Measurements from ENCODE around the gene TAT.
"Not testable (repeated sequence)": the region's sequence is repeated elsewhere in the genome, so short reads cannot be mapped to it uniquely, and the experiment has no call there.

The TAT gene

DNA sequence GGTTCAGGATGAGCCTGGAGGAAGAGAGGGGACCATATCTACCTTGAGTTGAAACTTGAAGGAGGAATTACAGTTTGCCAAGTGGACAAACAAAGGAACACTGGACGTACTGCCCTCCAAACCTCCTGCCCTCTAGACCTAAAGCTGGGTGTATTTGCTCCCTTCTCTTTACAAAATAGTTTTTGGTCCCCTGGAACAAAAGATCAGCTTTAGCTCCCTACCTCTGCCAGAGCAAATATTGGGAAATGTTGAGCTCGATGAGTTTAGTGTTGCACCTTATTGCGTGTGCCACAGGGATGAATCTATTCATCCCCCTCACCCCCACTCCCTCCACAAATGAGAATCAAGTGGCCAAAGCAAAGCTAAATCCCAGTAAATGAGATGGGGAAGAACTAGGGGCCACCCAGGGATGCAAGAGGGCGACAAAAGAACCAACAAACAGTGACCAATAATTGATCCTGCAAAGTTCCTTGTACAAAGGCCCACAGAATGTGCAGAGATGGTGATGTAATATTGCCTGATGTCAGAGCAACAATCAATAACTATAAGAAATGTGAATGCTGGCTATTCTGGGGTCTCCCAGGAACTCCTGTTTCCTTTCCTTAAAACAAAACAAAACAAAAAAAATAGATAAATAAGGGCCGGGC, 17.2 kb upstream of the TAT start:
- TF ChIP-seq POLR2A (IDR thresholded peaks at IDR 0.05; ENCODE audit: low read depth, low read length) (no peak), POLR2AphosphoS5 (IDR thresholded peaks at IDR 0.05; ENCODE audit: low read depth, low read length) (no peak)
- DNase-seq (ENCODE audit: insufficient read length) (no peak), FAIRE-seq (no peak)

DNA sequence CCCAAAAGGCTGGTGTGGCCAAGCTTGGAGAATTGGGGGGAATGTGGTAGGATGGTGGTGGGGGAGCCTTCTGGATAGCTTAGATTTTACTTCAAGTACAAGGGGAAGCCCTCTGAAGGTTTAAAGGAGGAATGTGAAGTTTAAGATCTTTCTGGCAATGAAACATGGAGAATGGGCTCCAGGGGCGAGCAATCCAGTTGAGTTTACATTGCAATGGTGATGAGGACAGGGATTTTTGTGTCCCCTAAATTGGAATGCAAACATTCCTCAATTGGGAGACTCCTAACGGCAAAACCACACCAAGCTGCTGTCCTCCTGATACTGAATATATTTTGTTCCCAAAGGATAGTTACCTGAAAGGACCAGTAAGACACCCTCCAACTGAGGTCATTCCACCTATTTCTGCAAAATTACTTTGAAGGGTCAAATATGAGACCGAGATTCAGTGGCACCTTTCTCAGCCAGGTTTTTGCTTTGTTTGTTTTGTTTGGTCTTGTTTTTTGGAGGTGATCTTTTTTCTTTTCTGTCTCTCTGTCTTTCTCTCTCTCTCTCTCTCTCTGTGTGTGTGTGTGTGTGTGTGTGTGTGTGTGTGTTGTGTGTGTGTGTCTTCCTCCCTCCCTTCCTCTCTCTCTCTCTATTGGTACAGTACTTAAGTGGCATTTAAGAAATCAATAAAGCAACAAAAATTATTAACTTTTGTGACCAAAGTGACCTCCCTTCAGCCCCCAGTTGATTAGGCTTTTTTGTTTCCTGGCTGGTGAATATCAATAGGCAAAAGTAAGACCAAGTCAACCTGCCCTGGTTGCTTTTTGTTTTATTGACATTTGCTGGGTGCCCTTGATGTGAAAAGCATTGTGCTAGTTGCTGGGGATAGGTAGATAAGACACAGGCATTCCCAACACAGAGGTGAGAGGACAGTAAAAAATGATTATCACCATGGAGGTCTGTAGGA, 16.4 kb upstream of the TAT start:
- FAIRE-seq (no peak), DNase-seq (ENCODE audit: insufficient read length) (no peak)
- TF ChIP-seq POLR2A (IDR thresholded peaks at IDR 0.05; ENCODE audit: low read depth, low read length) (no peak), TAF1 (IDR thresholded peaks at IDR 0.05; ENCODE audit: borderline replicate concordance, low read depth, low read length) (no peak), POLR2AphosphoS5 (IDR thresholded peaks at IDR 0.05; ENCODE audit: low read depth, low read length) (no peak)

DNA sequence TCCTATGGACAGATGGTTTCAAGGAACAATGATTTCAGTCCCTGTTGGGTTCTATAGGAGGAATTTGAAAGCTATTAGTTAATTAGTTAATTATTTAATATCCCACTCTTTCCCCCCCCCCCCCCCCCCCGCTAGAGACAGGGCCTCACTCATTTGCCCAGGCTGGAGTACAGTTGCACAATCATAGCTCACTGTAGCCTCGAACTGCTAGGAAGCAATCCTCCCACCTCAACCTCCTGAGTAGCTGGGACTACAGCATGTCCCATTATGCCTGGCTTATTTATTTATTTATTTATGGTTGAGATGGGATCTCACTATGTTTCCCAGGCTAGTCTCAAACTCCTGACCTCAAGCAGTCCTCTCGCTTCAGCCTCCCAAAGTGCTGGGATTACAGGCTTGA, 15.0 kb upstream of the TAT start:
- no peak for FAIRE-seq
- no peak for DNase-seq (ENCODE audit: insufficient read length)
- TF ChIP-seq POLR2AphosphoS5 (IDR thresholded peaks at IDR 0.05; ENCODE audit: low read depth, low read length) (no peak), TAF1 (IDR thresholded peaks at IDR 0.05; ENCODE audit: borderline replicate concordance, low read depth, low read length) (no peak), POLR2A (IDR thresholded peaks at IDR 0.05; ENCODE audit: low read depth, low read length) (no peak)

DNA sequence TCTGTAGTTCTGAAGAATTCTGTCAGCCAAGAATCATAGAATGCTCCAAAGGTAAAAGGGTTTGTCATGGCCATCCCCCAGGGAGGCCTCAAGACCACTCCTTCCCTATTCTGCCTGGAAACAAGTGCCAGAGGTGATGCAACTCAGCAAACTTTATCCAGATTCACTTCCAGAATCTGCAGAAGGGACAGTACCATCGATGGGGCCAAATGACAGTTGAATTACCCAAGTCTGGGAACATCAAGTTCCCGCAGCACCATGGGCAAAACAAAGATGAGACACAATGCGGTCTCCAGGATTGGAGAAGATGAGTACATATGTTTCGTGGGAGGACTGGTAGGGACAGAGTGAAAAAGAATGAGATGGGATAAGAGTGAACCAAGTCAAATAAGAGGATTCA, 13.7 kb upstream of the TAT start:
- FAIRE-seq (no peak), DNase-seq (ENCODE audit: insufficient read length) (no peak)
- TF ChIP-seq POLR2AphosphoS5 (IDR thresholded peaks at IDR 0.05; ENCODE audit: low read depth, low read length) (no peak), TAF1 (IDR thresholded peaks at IDR 0.05; ENCODE audit: borderline replicate concordance, low read depth, low read length) (no peak), POLR2A (IDR thresholded peaks at IDR 0.05; ENCODE audit: low read depth, low read length) (no peak)

DNA sequence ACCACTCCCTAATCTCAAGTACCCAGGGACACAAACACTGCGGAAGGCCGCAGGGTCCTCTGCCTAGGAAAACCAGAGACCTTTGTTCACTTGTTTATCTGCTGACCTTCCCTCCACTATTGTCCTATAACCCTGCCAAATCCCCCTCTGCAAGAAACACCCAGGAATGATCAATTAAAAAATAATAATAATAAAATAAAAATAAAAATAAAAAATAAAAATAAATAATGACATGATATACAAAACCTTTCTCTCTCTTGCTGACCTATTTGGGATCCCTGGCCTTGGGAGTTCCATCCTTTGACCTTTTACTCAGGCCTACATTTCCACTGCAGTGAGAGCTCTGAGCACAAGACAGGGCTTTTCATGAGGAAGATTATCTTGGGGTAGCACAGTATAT, 13.2 kb upstream of the TAT start:
- not testable (repeated sequence) for DNase-seq (ENCODE audit: insufficient read length); FAIRE-seq

DNA sequence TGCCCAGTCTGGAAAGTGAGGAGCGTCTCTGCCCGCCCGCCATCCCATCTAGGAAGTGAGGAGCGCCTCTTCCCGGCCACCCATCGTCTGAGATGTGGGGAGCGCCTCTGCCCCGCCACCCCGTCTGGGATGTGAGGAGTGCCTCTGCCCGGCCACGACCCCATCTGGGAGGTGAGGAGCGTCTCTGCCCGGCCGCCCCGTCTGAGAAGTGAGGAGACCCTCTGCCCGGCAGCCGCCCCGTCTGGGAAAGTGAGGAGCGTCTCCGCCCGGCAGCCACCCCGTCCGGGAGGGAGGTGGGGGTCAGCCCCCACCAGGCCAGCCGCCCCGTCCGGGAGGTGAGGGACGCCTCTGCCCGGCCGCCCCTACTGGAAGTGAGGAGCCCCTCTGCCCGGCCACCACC, 12.4 kb upstream of the TAT start:
- FAIRE-seq, result not testable (repeated sequence)

DNA sequence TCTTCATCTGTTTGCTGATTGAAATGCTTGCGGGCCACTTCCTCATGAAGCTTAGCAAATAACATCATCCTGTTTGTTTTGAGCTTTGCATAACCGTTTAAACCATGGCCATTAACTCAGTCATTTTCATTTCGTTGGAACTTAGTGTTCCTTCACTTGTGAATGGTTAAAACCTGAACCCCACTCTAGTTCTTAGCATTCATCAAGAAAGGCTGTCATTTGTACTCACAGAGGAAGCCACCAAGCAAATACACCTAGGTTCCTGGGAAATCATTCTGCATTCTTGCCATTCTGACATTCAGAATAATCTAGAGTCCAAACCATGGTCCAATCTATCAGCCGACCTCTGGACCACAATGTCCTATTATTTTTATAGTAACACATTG, 8.4 kb upstream of the TAT start:
- no peak for FAIRE-seq

More for the DNA sequence above, 12.4 kb upstream of the TAT start:
- not testable (repeated sequence) for DNase-seq (ENCODE audit: insufficient read length)

DNA sequence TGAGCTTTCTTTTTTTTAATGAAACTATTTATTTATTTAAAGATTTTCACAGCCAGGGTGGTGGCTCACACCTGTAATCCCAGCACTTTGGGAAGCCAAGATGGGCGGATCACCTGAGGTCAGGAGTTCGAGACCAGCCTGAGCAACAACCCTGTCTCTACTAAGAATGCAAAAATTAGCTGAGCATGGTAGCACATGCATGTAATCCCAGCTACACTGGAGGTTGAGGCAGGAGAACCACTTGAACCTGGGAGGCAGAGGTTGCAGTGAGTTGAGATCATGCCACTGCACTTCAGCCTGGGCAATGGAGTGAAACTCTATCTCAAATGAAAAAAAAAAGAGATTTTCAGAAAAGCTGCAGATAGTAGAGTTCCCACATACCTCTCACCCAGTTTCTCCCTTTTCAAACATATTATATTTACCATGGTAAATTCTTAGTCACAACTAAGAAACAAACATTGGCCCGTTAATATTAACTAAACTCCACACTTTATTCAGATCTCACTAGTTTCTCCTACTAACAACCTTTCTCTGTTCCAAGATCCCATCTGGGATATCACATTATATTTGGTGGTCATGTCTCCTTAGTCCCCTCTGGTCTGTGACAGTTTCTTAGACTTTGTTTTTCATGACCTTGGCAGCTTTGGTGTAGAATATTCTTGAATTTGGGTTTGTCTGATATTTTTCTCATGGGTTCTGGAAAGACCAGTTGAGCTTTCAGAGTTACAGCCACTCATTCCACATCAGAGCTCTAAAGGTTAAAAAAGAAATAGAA, 7.8 kb upstream of the TAT start:
- DNase-seq (ENCODE audit: insufficient read length) (no peak), FAIRE-seq (no peak)
- TF ChIP-seq POLR2A (IDR thresholded peaks at IDR 0.05; ENCODE audit: low read depth, low read length), result no peak
- TF ChIP-seq POLR2AphosphoS5 (IDR thresholded peaks at IDR 0.05; ENCODE audit: low read depth, low read length), result no peak
- TF ChIP-seq TAF1 (IDR thresholded peaks at IDR 0.05; ENCODE audit: borderline replicate concordance, low read depth, low read length), result no peak

More for the DNA sequence above, 8.4 kb upstream of the TAT start:
- no peak for DNase-seq (ENCODE audit: insufficient read length)
- TF ChIP-seq TAF1 (IDR thresholded peaks at IDR 0.05; ENCODE audit: borderline replicate concordance, low read depth, low read length) (no peak), POLR2AphosphoS5 (IDR thresholded peaks at IDR 0.05; ENCODE audit: low read depth, low read length) (no peak), POLR2A (IDR thresholded peaks at IDR 0.05; ENCODE audit: low read depth, low read length) (no peak)

DNA sequence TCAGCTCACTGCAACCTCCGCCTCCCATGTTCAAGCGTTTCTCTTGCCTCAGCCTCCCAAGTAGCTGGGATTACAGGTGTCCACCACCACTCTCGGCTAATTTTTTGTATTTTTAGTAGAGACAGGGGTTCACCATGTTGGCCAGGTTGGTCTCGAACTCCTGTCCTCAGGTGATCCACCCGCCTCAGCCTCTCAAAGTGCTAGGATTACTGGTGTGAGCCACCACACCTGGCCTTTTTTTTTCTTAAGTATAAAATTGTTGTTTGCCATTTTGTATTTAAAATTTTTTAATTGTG, 5.6 kb upstream of the TAT start:
- DNase-seq (ENCODE audit: insufficient read length); FAIRE-seq: not testable (repeated sequence)

DNA sequence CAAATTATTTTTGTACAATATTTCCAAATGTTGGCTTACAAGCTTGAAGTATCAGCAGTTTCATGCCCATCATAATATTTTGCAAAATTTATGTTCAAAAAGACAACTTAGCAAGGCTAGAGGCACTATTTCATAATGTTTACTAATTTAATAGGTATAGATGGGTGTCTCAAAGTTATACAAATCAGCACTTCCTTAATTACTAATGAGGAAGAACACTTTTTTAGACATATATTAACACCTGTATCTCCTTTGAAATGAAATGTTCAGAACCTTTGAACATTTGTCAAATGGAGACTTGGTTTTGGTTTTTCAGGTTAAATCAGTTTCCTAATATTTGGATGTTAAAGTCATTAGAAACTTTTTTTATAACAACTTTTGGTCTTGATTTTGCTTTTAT, 2.2 kb downstream of the TAT start:
- TF ChIP-seq TAF1 (IDR thresholded peaks at IDR 0.05; ENCODE audit: borderline replicate concordance, low read depth, low read length) (no peak), POLR2AphosphoS5 (IDR thresholded peaks at IDR 0.05; ENCODE audit: low read depth, low read length) (no peak), POLR2A (IDR thresholded peaks at IDR 0.05; ENCODE audit: low read depth, low read length) (no peak)
- no peak for DNase-seq (ENCODE audit: insufficient read length)
- FAIRE-seq, result no peak

DNA sequence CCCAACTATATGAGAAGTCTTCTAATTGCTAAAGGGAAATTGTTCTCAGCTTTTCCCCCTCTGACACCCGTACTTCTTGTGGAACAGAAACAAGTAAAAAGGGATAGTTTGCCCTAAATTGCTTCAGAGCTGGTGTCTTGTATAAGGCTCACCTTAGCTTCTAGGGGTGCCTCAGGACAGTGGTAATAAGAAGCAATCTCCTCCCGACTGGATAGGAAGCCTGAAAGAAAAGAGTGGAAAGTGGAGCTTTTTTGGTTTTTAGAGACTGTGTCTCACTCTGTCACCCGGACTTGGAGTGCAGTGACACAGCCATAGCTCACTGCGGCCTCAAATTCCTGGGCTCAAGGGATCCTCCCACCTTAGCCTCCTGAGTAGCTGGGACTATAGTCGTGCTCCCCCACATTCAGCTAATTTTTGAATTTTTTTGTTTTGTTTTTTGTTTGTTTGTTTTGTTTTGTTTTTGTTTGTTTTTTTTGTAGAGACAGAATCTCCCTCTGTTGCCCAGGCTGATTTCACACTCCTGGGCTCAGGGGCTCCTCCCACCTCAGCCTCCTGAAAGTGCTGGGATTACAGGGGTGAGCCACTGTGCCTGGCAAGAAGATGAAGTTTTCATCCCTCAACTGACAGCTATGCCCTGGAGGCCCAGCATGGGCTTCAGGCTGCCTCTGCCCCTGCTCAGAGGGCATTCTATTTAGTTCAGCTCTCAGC, 3.4 kb downstream of the TAT start:
- no peak for DNase-seq (ENCODE audit: insufficient read length)
- FAIRE-seq, result no peak
- no peak for TF ChIP-seq TAF1 (IDR thresholded peaks at IDR 0.05; ENCODE audit: borderline replicate concordance, low read depth, low read length)
- TF ChIP-seq POLR2AphosphoS5 (IDR thresholded peaks at IDR 0.05; ENCODE audit: low read depth, low read length), result no peak
- no peak for TF ChIP-seq POLR2A (IDR thresholded peaks at IDR 0.05; ENCODE audit: low read depth, low read length)

Measured in GM12892 (cell line).